Nephron progenitor cell (in vitro differentiated cells): Measurements from ENCODE around the gene RAPGEF5.
A peak's percentile ranks its signal among the peaks of the same experiment; 100 is the strongest.

ENCODE experiments used
- DNase-seq: peaks from one replicate; pipeline ENCODE4 v3.0.0; 2021
- H3K27ac Mint-ChIP-seq: 2 replicates; pipeline ENCODE4 v1.8.0; 2021; ENCODE audit warnings: mild to moderate bottlenecking, moderate library complexity, mixed read lengths
- H3K27me3 Mint-ChIP-seq: 2 replicates; pipeline ENCODE4 v1.8.0; 2021; ENCODE audit warnings: mild to moderate bottlenecking, low read depth, mixed read lengths; ENCODE audit not compliant: poor library complexity
- H3K36me3 Mint-ChIP-seq: 2 replicates; pipeline ENCODE4 v1.8.0; 2021; ENCODE audit warnings: low read depth, mixed read lengths
- H3K4me1 Mint-ChIP-seq: 2 replicates; pipeline ENCODE4 v1.8.0; 2021; ENCODE audit warnings: mixed read lengths
- H3K4me3 Mint-ChIP-seq: 2 replicates; pipeline ENCODE4 v1.8.0; 2021; ENCODE audit warnings: mild to moderate bottlenecking, moderate library complexity, mixed read lengths
- H3K9me3 Mint-ChIP-seq: 2 replicates; pipeline ENCODE4 v1.8.0; 2021; ENCODE audit warnings: mild to moderate bottlenecking, moderate library complexity, mixed read lengths
- TF ChIP-seq, protein P1 (sequence below): fragments of 200-600 bp; sonication (generic); IDR thresholded peaks from 2 replicates; pipeline ENCODE4 v1.5.0; 2021; ENCODE audit warnings: antibody characterized with exemption

Gene RAPGEF5

DNA sequence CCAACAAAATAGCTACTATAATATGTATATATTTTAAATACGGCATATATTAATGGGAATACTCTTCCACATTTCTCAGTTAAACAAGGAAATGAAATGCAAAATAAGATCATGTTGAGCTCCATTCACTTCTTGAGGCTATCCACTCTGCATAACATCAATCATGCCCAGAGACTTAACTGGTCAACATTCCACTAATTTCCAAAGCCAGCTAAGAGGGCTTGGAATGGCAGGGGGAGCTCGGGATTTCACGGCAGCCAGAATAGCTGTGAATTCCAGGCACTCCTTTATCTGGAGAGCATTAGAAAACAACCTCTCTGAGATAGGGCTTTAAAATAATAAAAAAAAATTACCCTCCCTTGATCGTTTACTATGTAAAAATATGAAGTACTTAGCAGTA, 216.4 kb downstream of the RAPGEF5 start:
- peak overlapping the region; percentile 1 for H3K27ac Mint-ChIP-seq
- H3K4me1 Mint-ChIP-seq = peaks cover 52% of the 10 kb centered on the region
- H3K36me3 Mint-ChIP-seq = peaks cover 68% of the 10 kb centered on the region
- H3K27me3 Mint-ChIP-seq = peaks cover 19% of the 10 kb centered on the region
- H3K9me3 Mint-ChIP-seq = peaks cover 36% of the 10 kb centered on the region
- TF ChIP-seq, protein P1, sequence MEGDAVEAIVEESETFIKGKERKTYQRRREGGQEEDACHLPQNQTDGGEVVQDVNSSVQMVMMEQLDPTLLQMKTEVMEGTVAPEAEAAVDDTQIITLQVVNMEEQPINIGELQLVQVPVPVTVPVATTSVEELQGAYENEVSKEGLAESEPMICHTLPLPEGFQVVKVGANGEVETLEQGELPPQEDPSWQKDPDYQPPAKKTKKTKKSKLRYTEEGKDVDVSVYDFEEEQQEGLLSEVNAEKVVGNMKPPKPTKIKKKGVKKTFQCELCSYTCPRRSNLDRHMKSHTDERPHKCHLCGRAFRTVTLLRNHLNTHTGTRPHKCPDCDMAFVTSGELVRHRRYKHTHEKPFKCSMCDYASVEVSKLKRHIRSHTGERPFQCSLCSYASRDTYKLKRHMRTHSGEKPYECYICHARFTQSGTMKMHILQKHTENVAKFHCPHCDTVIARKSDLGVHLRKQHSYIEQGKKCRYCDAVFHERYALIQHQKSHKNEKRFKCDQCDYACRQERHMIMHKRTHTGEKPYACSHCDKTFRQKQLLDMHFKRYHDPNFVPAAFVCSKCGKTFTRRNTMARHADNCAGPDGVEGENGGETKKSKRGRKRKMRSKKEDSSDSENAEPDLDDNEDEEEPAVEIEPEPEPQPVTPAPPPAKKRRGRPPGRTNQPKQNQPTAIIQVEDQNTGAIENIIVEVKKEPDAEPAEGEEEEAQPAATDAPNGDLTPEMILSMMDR = no peak
- H3K4me3 Mint-ChIP-seq = no peak overlapping the region
- DNase-seq = no peak

DNA sequence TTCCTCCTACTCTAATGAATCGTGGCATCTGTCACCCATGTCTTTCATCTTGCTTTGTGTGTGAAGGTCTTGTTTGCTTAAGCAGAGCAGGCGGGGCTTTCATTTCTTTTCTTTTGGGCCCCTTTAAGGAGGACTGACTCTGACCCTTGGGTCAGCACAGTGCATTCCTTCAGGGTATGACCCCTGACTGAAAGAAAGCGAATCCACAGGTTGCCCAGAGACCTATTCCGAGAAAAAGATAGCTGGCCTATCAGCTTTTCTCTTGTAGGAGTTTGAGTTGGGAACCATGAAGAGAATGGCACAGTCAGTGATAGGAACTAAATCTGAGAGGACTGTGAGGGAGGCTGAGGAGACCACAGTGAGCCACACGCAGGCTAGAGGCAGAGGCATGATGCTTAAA, 218.1 kb downstream of the RAPGEF5 start:
- H3K4me1 Mint-ChIP-seq = peaks cover 52% of the 10 kb centered on the region
- H3K9me3 Mint-ChIP-seq = peaks cover 36% of the 10 kb centered on the region
- H3K36me3 Mint-ChIP-seq = peaks cover 76% of the 10 kb centered on the region
- no peak overlapping the region for H3K4me3 Mint-ChIP-seq
- peaks cover 19% of the 10 kb centered on the region for H3K27me3 Mint-ChIP-seq
- TF ChIP-seq, protein P1 = no peak
- no peak for DNase-seq
- peak overlapping the region; percentile 92 for H3K27ac Mint-ChIP-seq

DNA sequence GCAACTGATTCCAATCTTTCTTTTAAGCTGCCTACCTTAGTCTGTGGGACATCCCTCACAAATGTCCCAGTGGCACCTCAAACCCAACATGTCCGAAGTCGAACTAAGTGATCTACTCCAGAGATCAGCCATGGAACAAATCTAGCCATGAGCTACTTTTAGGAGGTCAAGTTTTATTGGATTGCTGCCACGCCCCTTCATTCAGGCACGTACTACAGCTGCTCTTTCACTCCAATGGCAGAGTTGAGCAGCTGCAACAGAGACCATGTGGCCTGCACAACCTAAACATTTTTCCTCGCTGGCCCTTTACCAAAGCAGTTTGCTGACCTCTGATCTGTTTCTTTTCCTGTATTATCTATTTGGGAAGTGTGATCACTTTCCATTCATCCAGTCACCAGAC, 218.8 kb downstream of the RAPGEF5 start:
- peaks cover 51% of the 10 kb centered on the region for H3K4me1 Mint-ChIP-seq
- TF ChIP-seq, protein P1 = no peak
- peaks cover 30% of the 10 kb centered on the region for H3K9me3 Mint-ChIP-seq
- no peak for DNase-seq
- peaks cover 76% of the 10 kb centered on the region for H3K36me3 Mint-ChIP-seq
- peaks cover 26% of the 10 kb centered on the region for H3K27me3 Mint-ChIP-seq
- H3K27ac Mint-ChIP-seq = peak overlapping the region; percentile 10
- no peak overlapping the region for H3K4me3 Mint-ChIP-seq

DNA sequence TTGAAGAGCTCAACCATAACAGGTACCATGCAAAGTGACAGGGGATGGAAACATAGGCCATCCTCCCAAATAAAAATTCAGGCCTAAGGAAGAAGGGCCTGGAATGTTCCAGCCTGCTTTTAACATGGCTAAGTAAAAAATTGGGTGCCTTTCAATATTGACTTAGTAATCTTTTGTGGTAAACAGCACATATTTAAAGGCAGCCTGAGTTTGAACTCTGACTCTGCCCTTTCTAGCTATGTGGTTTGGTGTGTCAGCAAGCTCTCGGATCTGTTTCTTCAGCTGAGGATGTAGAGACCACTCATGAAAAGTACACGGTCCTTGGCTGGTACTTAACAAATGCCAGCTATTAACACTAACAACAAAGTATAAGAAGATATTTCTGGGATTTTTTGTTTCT, 219.5 kb downstream of the RAPGEF5 start:
- Mint-ChIP-seq H3K4me1 (peaks cover 58% of the 10 kb centered on the region), H3K27me3 (peaks cover 33% of the 10 kb centered on the region), H3K36me3 (peaks cover 74% of the 10 kb centered on the region), H3K4me3 (no peak overlapping the region), H3K9me3 (peaks cover 30% of the 10 kb centered on the region), H3K27ac (no peak overlapping the region)
- TF ChIP-seq, protein P1 = no peak
- no peak for DNase-seq

DNA sequence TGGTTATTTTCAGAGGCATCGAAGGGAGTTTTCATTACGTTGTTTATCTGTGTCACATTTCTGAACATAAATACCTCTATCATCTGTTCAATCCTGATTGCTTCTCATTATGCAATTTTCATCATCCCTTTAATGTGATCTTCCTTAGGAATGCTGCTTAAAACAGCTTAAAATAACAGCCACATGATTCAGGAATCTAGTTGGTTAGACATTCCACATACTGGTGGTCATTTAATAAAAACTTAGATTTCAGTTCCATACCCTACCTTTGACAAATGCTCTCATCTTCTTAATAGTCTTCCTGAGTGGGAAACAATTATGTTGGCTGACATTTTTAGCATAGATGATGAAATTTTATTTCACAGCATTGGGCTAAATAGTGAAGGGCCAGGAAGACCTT, 219.9 kb downstream of the RAPGEF5 start:
- Mint-ChIP-seq H3K36me3 (peaks cover 70% of the 10 kb centered on the region), H3K4me3 (no peak overlapping the region), H3K9me3 (peaks cover 30% of the 10 kb centered on the region), H3K27ac (no peak overlapping the region), H3K4me1 (peaks cover 61% of the 10 kb centered on the region), H3K27me3 (peaks cover 37% of the 10 kb centered on the region)
- no peak for DNase-seq
- TF ChIP-seq, protein P1 = no peak

DNA sequence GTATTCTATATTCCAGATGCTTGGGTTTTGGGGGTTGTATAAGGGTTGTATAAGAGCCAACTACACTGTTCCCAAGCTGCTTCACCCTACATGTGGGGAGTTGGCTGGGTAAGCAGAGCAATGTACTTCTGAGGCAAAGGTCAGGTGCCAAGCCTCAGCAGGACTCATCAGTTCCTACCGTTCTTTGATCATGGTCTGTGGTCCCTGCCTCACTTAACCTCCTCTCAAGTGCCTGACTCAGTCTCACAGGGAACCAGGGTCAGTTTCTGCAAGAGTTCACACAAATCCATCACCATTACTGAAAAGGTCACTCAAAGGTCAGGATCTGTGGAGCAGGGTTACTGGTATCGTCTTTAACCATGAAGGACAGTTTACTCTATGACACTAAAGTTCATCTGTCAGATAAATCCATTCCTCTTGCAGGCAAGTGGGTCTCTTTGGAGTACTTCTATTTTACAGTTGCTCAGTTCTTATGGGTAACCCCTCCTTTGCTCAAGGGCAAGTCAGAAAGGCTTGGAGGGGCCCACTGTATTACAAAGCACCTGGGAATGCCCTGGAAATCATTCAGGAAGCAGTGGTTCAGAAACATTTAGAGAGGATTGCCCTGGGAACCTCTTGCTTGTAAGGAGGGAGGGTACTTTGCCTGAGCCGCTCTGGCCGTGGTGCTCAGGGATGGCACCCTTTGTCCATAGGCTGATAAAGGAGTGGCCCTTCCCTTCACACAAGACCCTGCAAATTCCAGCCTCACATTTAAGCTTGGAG, 227.0 kb downstream of the RAPGEF5 start:
- no peaks in the 10 kb centered on the region for H3K9me3 Mint-ChIP-seq
- H3K27me3 Mint-ChIP-seq = peaks cover 66% of the 10 kb centered on the region
- H3K4me3 Mint-ChIP-seq = peak overlapping the region; percentile 8
- peaks cover 19% of the 10 kb centered on the region for H3K36me3 Mint-ChIP-seq
- peak; percentile 60 for DNase-seq
- H3K27ac Mint-ChIP-seq = peak overlapping the region; percentile 34
- H3K4me1 Mint-ChIP-seq = peaks cover 70% of the 10 kb centered on the region
- TF ChIP-seq, protein P1 = no peak
